ENCODE results near the gene ZNF445. TPM values are rescaled to one million over a fixed set of nuclear protein-coding genes. Genes with fewer than 3 reads are reported as not detected.

The ZNF445 gene
- total RNA-seq, 1 experiment from 2014 or later, result 11.9 TPM

- TF ChIP-seq TCF7L2 (IDR thresholded peaks at IDR 0.05; ENCODE audit: low read depth, low read length) (no peak), POLR2AphosphoS5 (IDR thresholded peaks at IDR 0.05; ENCODE audit: low read depth, low read length) (no peak), REST (IDR thresholded peaks at IDR 0.05; ENCODE audit: insufficient read depth in 1 of 2, low read depth in 2 of 2, low read length in 1 of 2) (no peak), SIN3A (IDR thresholded peaks at IDR 0.05; ENCODE audit: borderline replicate concordance, insufficient read depth, low read depth, low read length) (no peak), CTCF (IDR thresholded peaks at IDR 0.05) (no peak)
- Histone ChIP-seq H3K36me3 (ENCODE audit: control insufficient read depth, insufficient read depth, low read length) (no peaks in the 10 kb centered on the region), H3K4me1 (ENCODE audit: control insufficient read depth, insufficient read depth, low read length) (no peaks in the 10 kb centered on the region), H3K27me3 (ENCODE audit: control insufficient read depth, insufficient read depth, low read length) (no peaks in the 10 kb centered on the region), H3K4me3 (ENCODE audit: low read depth in 2 of 2, low read length in 2 of 2) (no peak overlapping the region), H3K9me3 (ENCODE audit: control insufficient read depth, insufficient read depth, low read depth, low read length) (no peaks in the 10 kb centered on the region), H3K27ac (ENCODE audit: low read length) (no peak overlapping the region)
- DNase-seq (ENCODE audit: low read depth, low spot score) (no peak), ATAC-seq (no peak)
- CTCF ChIA-PET, result no interaction called here
- intact Hi-C loops (cut with micrococcal nuclease; ENCODE audit: unreplicated experiment) (no loop called here), in situ Hi-C loops (cut with HindIII; ENCODE audit: low pct_unique_long_range_greater_than_20kb, low sequenced_read_pairs) (no loop called here)
- POLR2A ChIA-PET, result interaction anchor here (0.5 kb wide), 1 partner anchor 474 kb away, joined by 3 read pairs; no protein-coding TSS in a partner anchor
- no TSS peak for BruUV-seq (replicated peaks)
Observed at GRCh38 chr3:44420676-44421075, 56.8 kb downstream of the ZNF445 start.

GRCh38 chr3:44419923-44420650, 57.4 kb downstream of the ZNF445 start:
- intact Hi-C loops (cut with micrococcal nuclease; ENCODE audit: unreplicated experiment), result no loop called here
- ChIA-PET CTCF (no interaction called here), POLR2A (interaction anchor here (0.5 kb wide), 1 partner anchor 474 kb away, joined by 3 read pairs; no protein-coding TSS in a partner anchor)
- ATAC-seq, result no peak
- Histone ChIP-seq H3K36me3 (ENCODE audit: control insufficient read depth, insufficient read depth, low read length) (no peaks in the 10 kb centered on the region), H3K9me3 (ENCODE audit: control insufficient read depth, insufficient read depth, low read depth, low read length) (no peaks in the 10 kb centered on the region), H3K27me3 (ENCODE audit: control insufficient read depth, insufficient read depth, low read length) (no peaks in the 10 kb centered on the region), H3K4me1 (ENCODE audit: control insufficient read depth, insufficient read depth, low read length) (no peaks in the 10 kb centered on the region), H3K4me3 (ENCODE audit: low read depth in 2 of 2, low read length in 2 of 2) (no peak overlapping the region), H3K27ac (ENCODE audit: low read length) (no peak overlapping the region)
- DNase-seq (ENCODE audit: low read depth, low spot score), result no peak
- TF ChIP-seq REST (IDR thresholded peaks at IDR 0.05; ENCODE audit: insufficient read depth in 1 of 2, low read depth in 2 of 2, low read length in 1 of 2), result no peak
- TF ChIP-seq SIN3A (IDR thresholded peaks at IDR 0.05; ENCODE audit: borderline replicate concordance, insufficient read depth, low read depth, low read length), result no peak
- TF ChIP-seq TCF7L2 (IDR thresholded peaks at IDR 0.05; ENCODE audit: low read depth, low read length), result no peak
- no peak for TF ChIP-seq CTCF (IDR thresholded peaks at IDR 0.05)
- TF ChIP-seq POLR2AphosphoS5 (IDR thresholded peaks at IDR 0.05; ENCODE audit: low read depth, low read length), result no peak
- in situ Hi-C loops (cut with HindIII; ENCODE audit: low pct_unique_long_range_greater_than_20kb, low sequenced_read_pairs), result no loop called here
- BruUV-seq (replicated peaks), result no TSS peak

Measured in Panc1 (cell line).